Activated T-cell treated with anti-CD3 and anti-CD28 coated beads, Interleukin-2, amount 50 U/mL, for 72 hours (primary cell): ENCODE measurements around the gene ATP8B3. TPM values are rescaled to one million over a fixed set of nuclear protein-coding genes. Genes with fewer than 3 reads are reported as not detected.

Experiments used
- ATAC-seq, 2 donors: fragments of 150-1000 bp; cut with Tn5 transposase; replicated peaks in 1 of 2; 2 replicates each; pipeline ENCODE4 v1.10.0; 2021; ENCODE audit warnings: moderate library complexity in 2 of 2, mild to moderate bottlenecking in 1 of 2
- DNase-seq, 2 donors: peaks; one replicate each; pipeline ENCODE4 v3.0.0; 2021 to 2022; ENCODE audit warnings: mixed read lengths in 1 of 2
- H3K27ac Mint-ChIP-seq: one replicate; pipeline ENCODE4 v1.8.0; 2022; ENCODE audit warnings: mild to moderate bottlenecking, moderate library complexity, mixed read lengths
- H3K27me3 Mint-ChIP-seq: one replicate; pipeline ENCODE4 v1.8.0; 2022; ENCODE audit warnings: low read depth, mixed read lengths
- H3K36me3 Mint-ChIP-seq, 2 donors: one replicate each; pipeline ENCODE4 v1.8.0; 2022; ENCODE audit warnings: mixed read lengths in 2 of 2, mild to moderate bottlenecking in 1 of 2; ENCODE audit not compliant: insufficient read depth in 2 of 2
- H3K4me1 Mint-ChIP-seq: one replicate; pipeline ENCODE4 v1.8.0; 2022; ENCODE audit warnings: low read depth, mixed read lengths
- H3K4me3 Mint-ChIP-seq, 2 donors: one replicate each; pipeline ENCODE4 v1.8.0; 2022; ENCODE audit warnings: mild to moderate bottlenecking in 2 of 2, mixed read lengths in 2 of 2, moderate library complexity in 2 of 2
- H3K9me3 Mint-ChIP-seq, 2 donors: one replicate each; pipeline ENCODE4 v1.8.0; 2022; ENCODE audit warnings: mixed read lengths in 2 of 2
- total RNA-seq, 2 donors: library from RNA; stranded (reverse); gene quantifications; one replicate each; pipeline ENCODE4 v1.2.3, GENCODE V29; 2022

The ATP8B3 gene
- total RNA-seq, 2 donors from 2014 or later: 12.1 to 12.8 TPM

DNA sequence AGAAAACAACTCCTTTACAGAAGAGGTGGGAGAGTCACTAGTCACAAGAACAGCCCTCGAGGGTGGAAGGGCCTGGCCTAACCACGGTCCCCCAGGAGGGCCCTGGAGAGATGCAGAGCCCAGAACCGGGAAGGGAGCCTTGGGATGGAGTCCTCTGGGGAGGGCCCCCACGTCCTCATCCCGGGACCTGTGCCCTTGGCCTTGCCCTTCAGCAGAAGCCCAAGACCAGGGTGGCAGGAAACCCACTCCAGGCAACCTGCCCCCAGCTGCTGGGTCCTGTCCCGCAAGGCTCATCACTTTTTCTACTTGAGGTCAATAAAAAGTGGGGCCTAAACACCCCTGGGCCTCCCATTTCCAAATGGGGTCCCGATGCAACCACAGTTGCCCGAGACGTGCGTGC lies 2.3 kb upstream of the ATP8B3 start:
- ATAC-seq (no peak), DNase-seq (no peak)
- Mint-ChIP-seq H3K36me3 (no peaks in the 10 kb centered on the region), H3K27me3 (no peaks in the 10 kb centered on the region), H3K9me3 (no peaks in the 10 kb centered on the region), H3K4me1 (peaks cover 17% of the 10 kb centered on the region), H3K4me3 (no peak overlapping the region), H3K27ac (no peak overlapping the region)

DNA sequence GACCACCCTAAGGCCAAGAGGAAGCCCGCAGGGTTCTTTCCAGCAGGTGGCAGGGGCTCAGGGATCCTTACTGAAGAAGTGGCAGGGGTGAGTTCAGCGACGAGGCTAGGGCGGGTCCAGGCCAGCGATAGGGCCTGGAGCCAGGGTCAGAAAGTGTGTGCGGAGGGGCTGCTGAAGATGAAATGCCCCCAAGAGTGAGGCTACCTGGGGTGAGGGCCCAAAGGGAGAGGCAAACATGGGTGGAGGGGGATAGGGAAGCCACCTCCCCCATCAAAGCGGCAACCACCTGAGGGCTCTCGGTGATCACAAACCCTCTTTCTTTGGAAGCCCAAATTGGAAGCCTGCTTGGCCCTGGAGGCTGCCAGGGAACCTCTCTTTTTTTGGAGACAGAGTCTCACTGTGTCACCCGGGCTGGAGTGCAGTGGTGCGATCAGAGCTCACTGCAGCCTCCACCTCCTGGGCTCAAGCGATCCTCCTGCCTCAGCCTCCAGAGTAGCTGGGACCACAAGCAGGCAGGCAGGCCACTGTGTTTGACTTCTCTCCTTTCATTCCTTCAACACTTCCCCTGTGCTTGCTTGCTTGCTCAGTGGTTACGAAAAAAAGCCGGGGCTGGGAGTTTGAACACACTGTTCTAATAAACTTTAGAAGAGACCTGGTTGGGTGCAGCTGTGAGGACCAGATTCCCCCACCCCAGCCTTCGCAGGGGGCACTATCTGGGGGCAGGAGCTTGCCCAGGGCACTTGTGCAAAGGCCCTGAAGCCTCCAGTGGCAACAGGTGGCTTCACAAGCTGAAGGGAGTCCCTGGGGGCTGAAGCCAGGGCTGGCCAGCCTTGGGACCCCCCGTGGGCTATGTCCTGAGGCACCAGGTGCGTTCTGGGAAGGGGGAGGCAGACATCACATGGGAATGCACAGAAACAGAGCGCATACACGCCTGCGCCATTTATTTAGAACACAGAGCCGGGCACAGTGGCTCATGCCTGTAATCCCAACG lies 1.4 kb upstream of the ATP8B3 start:
- Mint-ChIP-seq H3K36me3 (no peaks in the 10 kb centered on the region), H3K4me3 (peak overlapping the region; percentile 79 to 95), H3K27me3 (no peaks in the 10 kb centered on the region), H3K4me1 (peaks cover 17% of the 10 kb centered on the region), H3K9me3 (no peaks in the 10 kb centered on the region), H3K27ac (peak overlapping the region; percentile 35)
- DNase-seq: no peak
- ATAC-seq: no peak

- Mint-ChIP-seq H3K4me3 (peak overlapping the region; percentile 79 to 95), H3K27ac (peak overlapping the region; percentile 43), H3K27me3 (no peaks in the 10 kb centered on the region), H3K4me1 (peaks cover 17% of the 10 kb centered on the region), H3K9me3 (no peaks in the 10 kb centered on the region), H3K36me3 (no peaks in the 10 kb centered on the region)
- DNase-seq: peak; percentile 90 to 95
- peak; percentile 89 to 90 for ATAC-seq
These were observed 533 bp upstream of the ATP8B3 start for GRCh38 chr19:1812426-1813191.

DNA sequence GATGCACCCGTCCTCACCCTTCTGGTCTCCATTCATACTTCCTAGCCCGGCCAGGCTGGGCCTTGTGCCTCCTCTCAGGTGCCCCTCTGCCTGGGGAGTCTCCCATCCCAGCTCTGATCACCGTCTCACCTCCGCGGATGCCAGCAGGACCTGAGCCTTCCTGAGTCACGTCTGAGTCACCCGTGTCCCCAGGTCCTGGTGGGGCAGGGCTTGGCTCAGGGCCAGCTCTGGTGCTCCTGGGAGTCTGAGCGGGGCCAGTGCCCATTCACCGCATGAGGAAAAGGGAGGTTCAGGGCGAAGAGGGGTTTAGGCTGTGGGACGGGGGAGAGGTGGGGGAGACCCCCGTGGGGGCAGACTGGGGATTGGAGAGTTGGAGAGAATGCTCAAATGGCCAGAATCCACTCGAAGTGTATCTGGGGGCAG lies 593 bp downstream of the ATP8B3 start:
- Mint-ChIP-seq H3K4me1 (peaks cover 17% of the 10 kb centered on the region), H3K27me3 (no peaks in the 10 kb centered on the region), H3K27ac (no peak overlapping the region), H3K36me3 (no peaks in the 10 kb centered on the region), H3K9me3 (no peaks in the 10 kb centered on the region), H3K4me3 (peak overlapping the region; percentile 79 to 95)
- ATAC-seq (peak in 1 of 2 donors; percentile 11), DNase-seq (peak; percentile 61 to 70)

- H3K27ac Mint-ChIP-seq: no peak overlapping the region
- peaks cover 17% of the 10 kb centered on the region for H3K4me1 Mint-ChIP-seq
- DNase-seq (no peak), ATAC-seq (no peak)
- H3K9me3 Mint-ChIP-seq: no peaks in the 10 kb centered on the region
- no peaks in the 10 kb centered on the region for H3K36me3 Mint-ChIP-seq
- peak overlapping the region in 1 of 2 donors; percentile 95 for H3K4me3 Mint-ChIP-seq
- H3K27me3 Mint-ChIP-seq: no peaks in the 10 kb centered on the region
These were observed 1.5 kb downstream of the ATP8B3 start for GRCh38 chr19:1810439-1811160.

GRCh38 chr19:1809678-1810077 lies 2.4 kb downstream of the ATP8B3 start:
- DNase-seq (no peak), ATAC-seq (no peak)
- no peak overlapping the region for H3K27ac Mint-ChIP-seq
- H3K36me3 Mint-ChIP-seq: no peaks in the 10 kb centered on the region
- no peak overlapping the region for H3K4me3 Mint-ChIP-seq
- H3K4me1 Mint-ChIP-seq: peaks cover 17% of the 10 kb centered on the region
- no peaks in the 10 kb centered on the region for H3K27me3 Mint-ChIP-seq
- H3K9me3 Mint-ChIP-seq: no peaks in the 10 kb centered on the region

- Mint-ChIP-seq H3K36me3 (no peaks in the 10 kb centered on the region), H3K27me3 (no peaks in the 10 kb centered on the region), H3K27ac (no peak overlapping the region), H3K4me1 (peaks cover 17% of the 10 kb centered on the region), H3K4me3 (no peak overlapping the region), H3K9me3 (no peaks in the 10 kb centered on the region)
- ATAC-seq: no peak
- DNase-seq: no peak
These were observed 3.7 kb downstream of the ATP8B3 start for GRCh38 chr19:1808395-1808731.

DNA sequence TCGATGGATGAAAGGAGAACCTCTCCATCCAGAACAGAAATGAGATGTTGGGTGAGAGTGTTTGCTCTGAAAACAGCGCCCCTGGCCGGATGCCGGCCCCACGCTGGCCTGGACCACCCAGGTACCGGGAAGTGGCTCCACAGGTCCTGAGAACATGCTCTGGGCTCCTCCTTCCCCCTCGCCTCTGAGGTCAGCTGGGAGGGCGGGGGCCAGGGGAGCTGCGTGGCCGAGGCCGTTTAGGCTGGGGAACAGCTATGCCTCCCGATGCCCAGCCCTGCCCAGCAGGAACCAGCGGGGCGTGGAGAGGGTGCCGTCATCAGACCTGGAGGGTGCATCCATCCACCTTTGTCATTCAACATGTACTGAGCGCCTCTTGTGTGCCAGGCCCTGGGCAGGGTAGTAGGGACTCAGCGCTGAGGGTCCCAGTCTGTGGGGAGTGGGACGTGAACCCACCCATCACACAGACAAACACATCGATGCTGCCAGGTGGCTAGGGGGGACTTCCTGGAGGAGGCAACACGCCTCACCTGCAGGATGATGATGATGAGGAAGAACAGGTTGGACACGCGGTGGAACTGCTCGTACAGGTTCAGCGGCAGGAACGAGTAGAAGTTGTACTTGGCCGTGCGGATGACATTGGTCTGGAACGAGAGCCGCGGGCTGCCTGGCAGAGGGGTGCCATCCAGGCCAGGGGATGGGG lies 4.2 kb downstream of the ATP8B3 start:
- peaks cover 13% of the 10 kb centered on the region for H3K4me1 Mint-ChIP-seq
- DNase-seq (no peak), ATAC-seq (no peak)
- no peaks in the 10 kb centered on the region for H3K36me3 Mint-ChIP-seq
- no peak overlapping the region for H3K27ac Mint-ChIP-seq
- H3K4me3 Mint-ChIP-seq: no peak overlapping the region
- no peaks in the 10 kb centered on the region for H3K27me3 Mint-ChIP-seq
- no peaks in the 10 kb centered on the region for H3K9me3 Mint-ChIP-seq

DNA sequence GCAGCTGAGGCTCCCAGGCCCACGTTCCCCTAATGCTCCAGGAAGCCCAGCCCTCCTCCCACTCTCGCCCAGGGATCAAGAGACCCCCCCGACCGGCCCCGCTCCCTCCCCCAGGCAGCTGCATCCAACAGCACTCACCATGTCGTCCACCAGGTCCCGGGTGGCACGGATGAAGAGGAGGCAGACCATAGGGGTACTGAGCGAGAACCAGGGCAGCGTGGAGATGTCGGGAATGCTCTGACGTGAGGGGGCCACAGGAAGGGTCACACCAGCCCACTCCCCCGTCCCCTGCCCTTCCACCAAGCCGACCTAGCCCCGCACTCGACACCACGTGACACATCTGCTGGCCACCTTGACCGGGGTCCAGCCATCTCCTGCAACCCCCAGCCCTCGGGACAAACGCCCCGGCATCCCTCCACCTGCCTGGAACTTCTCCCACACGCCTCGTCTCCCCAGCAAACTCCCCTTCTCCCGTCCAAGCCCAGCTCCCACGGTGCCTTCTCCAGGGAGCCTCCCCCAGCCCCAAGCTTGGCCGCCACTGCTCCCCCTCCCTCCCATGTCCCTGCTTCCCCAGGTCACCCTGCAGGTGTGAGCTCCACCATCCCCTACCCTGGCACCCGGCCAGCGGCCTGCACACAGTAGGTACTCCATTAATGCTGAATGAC lies 4.9 kb downstream of the ATP8B3 start:
- Mint-ChIP-seq H3K36me3 (no peaks in the 10 kb centered on the region), H3K27ac (no peak overlapping the region)

DNA sequence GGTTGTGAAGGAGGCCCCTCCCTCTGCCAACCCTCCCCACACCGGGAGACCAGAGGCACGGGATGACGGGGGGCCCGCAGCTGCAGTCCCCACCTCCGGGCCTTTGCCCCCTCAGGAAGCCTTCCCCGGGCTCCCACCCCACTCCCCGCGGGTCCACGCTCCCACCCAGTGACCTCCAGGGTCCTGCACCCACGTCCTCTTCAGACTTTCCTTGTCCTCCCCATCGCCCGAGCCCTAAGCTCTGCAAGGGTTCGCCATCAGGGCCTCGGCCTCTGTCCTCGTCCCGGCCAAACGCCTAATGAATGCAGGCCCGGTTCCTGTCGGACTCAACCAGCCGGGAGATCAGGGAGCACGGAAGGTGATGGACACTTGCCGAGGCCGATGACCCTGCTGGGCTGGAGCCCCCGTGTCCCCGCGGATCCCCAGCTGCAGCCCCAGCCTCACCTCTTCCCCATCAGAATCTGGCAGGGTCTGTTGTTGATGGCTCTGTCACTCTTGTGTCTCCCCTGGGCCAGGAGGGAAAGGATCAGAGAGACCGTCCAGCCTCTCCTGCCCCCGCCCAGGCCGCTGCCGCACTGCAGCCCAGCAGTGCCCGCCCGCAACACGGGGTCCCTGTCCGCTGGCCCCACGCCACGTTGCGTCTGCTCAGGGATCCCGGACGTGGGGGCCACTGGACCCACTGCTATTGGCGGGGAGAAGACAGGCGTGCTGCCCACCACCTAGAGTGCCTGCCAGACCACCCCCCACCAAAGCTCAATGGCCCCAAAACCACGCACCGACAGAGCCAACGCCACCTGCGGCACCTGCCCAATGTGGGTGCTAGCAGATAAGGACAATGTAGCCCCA lies 5.7 kb downstream of the ATP8B3 start:
- no peak for DNase-seq
- Mint-ChIP-seq H3K4me3 (no peak overlapping the region), H3K4me1 (peaks cover 5% of the 10 kb centered on the region), H3K9me3 (no peaks in the 10 kb centered on the region), H3K36me3 (no peaks in the 10 kb centered on the region), H3K27me3 (no peaks in the 10 kb centered on the region), H3K27ac (no peak overlapping the region)
- ATAC-seq: no peak

More for the DNA sequence above, 4.9 kb downstream of the ATP8B3 start:
- peaks cover 8% of the 10 kb centered on the region for H3K4me1 Mint-ChIP-seq
- no peak for ATAC-seq
- H3K9me3 Mint-ChIP-seq: no peaks in the 10 kb centered on the region
- DNase-seq: no peak
- no peak overlapping the region for H3K4me3 Mint-ChIP-seq
- no peaks in the 10 kb centered on the region for H3K27me3 Mint-ChIP-seq

DNA sequence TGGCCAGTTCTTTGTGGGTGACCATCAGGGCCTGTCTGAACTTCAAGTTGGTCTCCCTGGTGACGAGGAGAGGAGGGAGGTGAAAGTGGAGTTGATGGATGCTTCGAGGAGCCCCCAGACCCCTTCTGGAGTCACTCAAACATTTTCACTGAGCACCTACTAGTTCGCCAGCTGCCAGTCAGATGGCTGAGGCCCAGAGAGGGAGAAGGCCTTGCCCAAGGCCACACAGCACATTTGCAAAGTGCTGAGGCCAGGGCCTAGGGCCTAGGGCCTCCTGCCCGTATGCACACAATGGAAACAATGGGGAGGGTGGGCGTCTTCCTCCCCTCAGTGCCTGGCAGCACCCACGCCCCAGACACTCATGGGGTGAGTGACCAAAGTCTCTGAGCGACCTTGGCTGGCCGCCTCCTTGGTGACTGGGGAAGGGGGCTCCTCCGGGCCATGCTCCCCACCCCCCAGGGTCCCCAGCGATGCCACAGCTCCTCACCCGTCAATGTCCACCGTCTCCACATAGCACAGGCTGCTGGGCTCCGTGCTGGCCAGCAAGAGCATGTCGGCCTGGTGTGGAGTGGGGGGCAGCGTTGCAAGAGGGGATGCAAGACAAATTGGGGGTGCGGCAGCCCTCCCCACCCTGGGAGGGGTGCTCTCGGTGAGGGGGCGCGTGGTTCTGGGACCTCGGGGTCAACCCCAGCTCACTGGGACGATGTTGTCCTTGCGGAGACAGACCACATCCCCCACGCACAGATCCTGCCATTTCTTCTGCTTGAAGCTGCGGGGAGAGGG lies 6.5 kb downstream of the ATP8B3 start:
- H3K27me3 Mint-ChIP-seq: no peaks in the 10 kb centered on the region
- no peaks in the 10 kb centered on the region for H3K9me3 Mint-ChIP-seq
- no peak overlapping the region for H3K27ac Mint-ChIP-seq
- H3K36me3 Mint-ChIP-seq: no peaks in the 10 kb centered on the region
- no peak overlapping the region for H3K4me3 Mint-ChIP-seq
- DNase-seq (no peak), ATAC-seq (no peak)
- no peaks in the 10 kb centered on the region for H3K4me1 Mint-ChIP-seq
